Activated CD4-positive, alpha-beta memory T cell treated with anti-CD3 and anti-CD28 coated beads, Interleukin-2, amount 10 ng/mL, durations not matched to agents 7 days and 5 days (primary cell): ENCODE results near the gene NOS1AP. TPM values are rescaled to one million over a fixed set of nuclear protein-coding genes. Genes with fewer than 3 reads are reported as not detected.
"Not testable (repeated sequence)": the region's sequence is repeated elsewhere in the genome, so short reads cannot be mapped to it uniquely, and the experiment has no call there.

Experiments used
- CTCF ChIA-PET: fragments of 350-600 bp; sonication (Branson Sonifier 250); formaldehyde crosslinking; loops from one replicate; lab custom pipeline; 2021; ENCODE audit warnings: antibody characterized with exemption, inconsistent platforms; lab: Charles Lee
- POLR2A ChIA-PET: fragments of 350-600 bp; sonication (Branson Sonifier 250); formaldehyde crosslinking; loops from one replicate; lab custom pipeline; 2021; ENCODE audit warnings: antibody characterized with exemption; lab: Charles Lee
- DNase-seq: peaks from one replicate; pipeline ENCODE4 v3.0.0-alpha.2; 2020
- H3K27ac Mint-ChIP-seq: one replicate; pipeline ENCODE4 v1.8.0; 2021; ENCODE audit warnings: mild to moderate bottlenecking, mixed read lengths
- H3K27me3 Mint-ChIP-seq: one replicate; pipeline ENCODE4 v1.8.0; 2021; ENCODE audit warnings: mixed read lengths
- H3K36me3 Mint-ChIP-seq: one replicate; pipeline ENCODE4 v1.8.0; 2021; ENCODE audit warnings: low read depth, mixed read lengths
- H3K4me1 Mint-ChIP-seq: one replicate; pipeline ENCODE4 v1.8.0; 2021; ENCODE audit warnings: mixed read lengths
- H3K4me3 Mint-ChIP-seq: one replicate; pipeline ENCODE4 v1.8.0; 2021; ENCODE audit warnings: mild to moderate bottlenecking, mixed read lengths
- H3K9me3 Mint-ChIP-seq: one replicate; pipeline ENCODE4 v1.8.0; 2021; ENCODE audit warnings: mixed read lengths
- total RNA-seq, 2 experiments: library from RNA; stranded (reverse); gene quantifications; one replicate each; pipeline ENCODE4 v1.2.3, GENCODE V29; 2021

The NOS1AP gene
- total RNA-seq, 2 experiments from 2014 or later = 0.08 TPM; not detected in 1

GRCh38 chr1:162412002-162412401 lies 342.5 kb downstream of the NOS1AP start, which contains the start of gene SH2D1B:
Gene SH2D1B, minus strand, starts transcription at chr1:162412136. Its CDS starts 120 bp downstream, at chr1:162412016.
- ChIA-PET CTCF (no interaction called here), POLR2A (no interaction called here)
- DNase-seq = no peak
- H3K27me3 Mint-ChIP-seq = peaks cover 17% of the 10 kb centered on the region
- no peak within 1 kb of the TSS for H3K4me3 Mint-ChIP-seq
- H3K27ac Mint-ChIP-seq = no peak within 1 kb of the TSS
- H3K4me1 Mint-ChIP-seq = no peaks in the 10 kb centered on the region
- H3K36me3 Mint-ChIP-seq = no peaks in the 10 kb centered on the region
- no peaks in the 10 kb centered on the region for H3K9me3 Mint-ChIP-seq

DNA sequence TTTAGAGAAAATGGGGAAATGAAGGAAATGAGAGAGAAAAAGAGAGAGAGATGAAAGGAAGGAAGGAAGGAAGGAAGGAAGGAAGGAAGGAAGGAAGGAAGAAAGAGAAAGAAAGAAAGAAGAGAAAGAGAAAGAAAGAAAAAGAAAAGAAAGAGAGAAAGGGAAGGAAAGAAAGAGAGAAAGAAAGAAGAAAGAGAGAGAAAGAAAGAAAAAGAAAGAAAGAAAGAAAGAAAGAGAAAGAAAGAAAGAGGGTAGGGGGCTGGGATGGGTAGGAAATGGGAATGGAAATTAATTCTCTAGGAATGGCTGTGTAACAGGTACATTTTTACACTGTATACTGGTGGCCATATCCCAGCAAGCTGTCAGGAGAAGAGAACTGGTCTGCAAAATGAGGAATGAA lies 346.7 kb downstream of the NOS1AP start:
- CTCF ChIA-PET = no interaction called here
- peaks cover 17% of the 10 kb centered on the region for H3K27me3 Mint-ChIP-seq
- H3K9me3 Mint-ChIP-seq = no peaks in the 10 kb centered on the region
- H3K27ac Mint-ChIP-seq = no peak overlapping the region
- POLR2A ChIA-PET = no interaction called here
- no peaks in the 10 kb centered on the region for H3K4me1 Mint-ChIP-seq
- no peaks in the 10 kb centered on the region for H3K36me3 Mint-ChIP-seq
- no peak overlapping the region for H3K4me3 Mint-ChIP-seq
- DNase-seq = no peak

GRCh38 chr1:162416909-162417308 lies 347.4 kb downstream of the NOS1AP start:
- no peak for DNase-seq
- no peak overlapping the region for H3K4me3 Mint-ChIP-seq
- H3K9me3 Mint-ChIP-seq = no peaks in the 10 kb centered on the region

GRCh38 chr1:162417650-162418049 lies 348.2 kb downstream of the NOS1AP start:
- H3K4me3 Mint-ChIP-seq = no peak overlapping the region
- H3K9me3 Mint-ChIP-seq = no peaks in the 10 kb centered on the region
- H3K27me3 Mint-ChIP-seq = peaks cover 18% of the 10 kb centered on the region
- H3K36me3 Mint-ChIP-seq = no peaks in the 10 kb centered on the region
- no peak overlapping the region for H3K27ac Mint-ChIP-seq
- H3K4me1 Mint-ChIP-seq = no peaks in the 10 kb centered on the region
- POLR2A ChIA-PET = no interaction called here
- CTCF ChIA-PET = no interaction called here
- DNase-seq = no peak

More at GRCh38 chr1:162416909-162417308, 347.4 kb downstream of the NOS1AP start:
- Mint-ChIP-seq H3K27ac (no peak overlapping the region), H3K36me3 (no peaks in the 10 kb centered on the region), H3K4me1 (no peaks in the 10 kb centered on the region), H3K27me3 (peaks cover 17% of the 10 kb centered on the region)
- CTCF ChIA-PET = no interaction called here
- POLR2A ChIA-PET = no interaction called here

DNA sequence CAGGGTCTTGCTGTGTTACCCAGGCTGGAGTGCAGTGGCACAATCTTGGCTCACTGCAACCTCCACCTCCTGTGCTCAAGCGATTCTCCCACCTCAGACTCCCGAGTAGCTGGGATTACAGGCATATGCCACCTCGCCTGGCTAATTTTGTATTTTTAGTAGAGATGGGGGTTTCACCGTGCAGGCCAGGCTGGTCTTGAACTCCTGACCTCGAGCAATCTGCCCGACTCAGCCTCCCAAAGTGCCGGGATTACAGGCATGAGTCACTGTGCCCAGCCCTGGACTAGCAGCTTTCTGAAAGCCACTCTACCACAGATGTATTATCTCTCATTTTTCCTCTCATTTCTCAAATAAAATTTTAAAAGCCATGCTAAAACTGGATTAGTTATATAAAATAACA lies 349.1 kb downstream of the NOS1AP start:
- H3K4me3 Mint-ChIP-seq, H3K27ac Mint-ChIP-seq, DNase-seq, CTCF ChIA-PET, POLR2A ChIA-PET, H3K36me3 Mint-ChIP-seq, H3K9me3 Mint-ChIP-seq, H3K4me1 Mint-ChIP-seq: not testable (repeated sequence)
- peaks cover 16% of the 10 kb centered on the region for H3K27me3 Mint-ChIP-seq

DNA sequence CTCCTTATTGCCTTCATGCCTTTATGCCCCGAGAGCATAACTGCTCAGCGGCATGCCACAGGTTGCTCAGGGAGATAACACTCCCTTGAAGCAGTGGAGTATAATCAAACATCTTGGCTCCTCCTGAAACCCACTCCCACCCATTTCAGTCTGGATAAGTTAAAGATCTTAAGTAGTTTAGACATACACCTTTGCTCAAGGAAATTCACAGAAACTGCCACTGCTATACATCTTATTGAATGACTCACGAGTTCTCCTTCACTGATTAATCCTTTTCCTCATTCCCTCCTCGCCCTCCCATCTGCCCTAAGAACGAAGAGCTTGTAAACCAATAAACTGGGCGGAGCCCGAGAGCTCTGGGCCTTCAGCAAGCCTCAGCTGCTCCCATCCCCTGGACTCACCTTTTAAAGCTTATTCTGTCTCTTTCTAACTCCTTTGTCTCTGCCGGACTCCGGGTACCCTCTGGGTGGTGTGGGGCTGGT lies 350.0 kb downstream of the NOS1AP start:
- H3K4me3 Mint-ChIP-seq, CTCF ChIA-PET, POLR2A ChIA-PET, DNase-seq, H3K4me1 Mint-ChIP-seq, H3K36me3 Mint-ChIP-seq, H3K27ac Mint-ChIP-seq, H3K9me3 Mint-ChIP-seq: not testable (repeated sequence)
- H3K27me3 Mint-ChIP-seq = peaks cover 16% of the 10 kb centered on the region

Other genes starting within 250 kb of the NOS1AP start
- gene OLFML2B, start 45.8 kb upstream of the NOS1AP start, total RNA-seq = not detected